Activated T-helper 1 cell treated with anti-CD3 and anti-CD28 coated beads, Interleukin-2, amount 50 U/mL, for 16 hours (primary cell): Measurements from ENCODE around the gene FGB.

ENCODE experiments used
- DNase-seq, 2 donors: peaks; one replicate each; pipeline ENCODE4 v3.0.0-alpha.2; 2020; ENCODE audit warnings: low read depth in 1 of 2, low spot score in 1 of 2

FGB gene

GRCh38 chr4:154618708-154619315 lies 56.0 kb downstream of the FGB start:
- DNase-seq: no peak

- no peak for DNase-seq
These were observed 57.3 kb downstream of the FGB start for GRCh38 chr4:154620111-154620510.
